Fibroblast of pulmonary artery (primary cell): Measurements from ENCODE around the gene NOTO.
A peak's percentile ranks its signal among the peaks of the same experiment; 100 is the strongest.

Experiments
- DNase-seq: peaks from one replicate; pipeline ENCODE4 v3.0.0-alpha.2; 2010; ENCODE audit warnings: low read depth
- H3K4me3 ChIP-seq: replicated peaks from 2 replicates; pipeline ENCODE4 v1.5.1; 2011; ENCODE audit warnings: low read depth, mild to moderate bottlenecking, control low read depth, low read length, moderate library complexity
- TF ChIP-seq, protein P1 (sequence below): IDR thresholded peaks from 2 replicates; pipeline ENCODE4 v1.5.1; 2011; ENCODE audit warnings: mild to moderate bottlenecking, control low read depth, low read length, inconsistent platforms; ENCODE audit errors: missing control alignments

Gene NOTO

DNA sequence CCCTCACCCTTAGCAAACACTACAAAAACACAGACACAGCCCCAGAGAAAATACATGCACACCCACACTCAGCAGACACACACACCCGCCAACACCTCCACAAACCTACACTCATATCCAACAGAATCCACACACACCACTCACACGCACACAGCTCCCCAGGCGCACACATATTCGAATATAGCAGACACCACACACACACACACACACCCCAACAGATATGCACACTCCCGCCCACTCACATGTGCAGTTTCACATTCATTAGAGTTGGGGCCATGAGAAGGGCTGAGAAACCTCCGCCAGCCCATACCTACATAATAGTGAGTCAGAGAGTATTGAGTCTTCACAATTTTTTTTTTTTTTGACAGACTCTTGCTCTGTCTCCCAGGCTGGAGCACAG is 29.4 kb upstream of the NOTO start:
- no peak overlapping the region for H3K4me3 ChIP-seq
- DNase-seq = peak; percentile 13
- TF ChIP-seq, protein P1, sequence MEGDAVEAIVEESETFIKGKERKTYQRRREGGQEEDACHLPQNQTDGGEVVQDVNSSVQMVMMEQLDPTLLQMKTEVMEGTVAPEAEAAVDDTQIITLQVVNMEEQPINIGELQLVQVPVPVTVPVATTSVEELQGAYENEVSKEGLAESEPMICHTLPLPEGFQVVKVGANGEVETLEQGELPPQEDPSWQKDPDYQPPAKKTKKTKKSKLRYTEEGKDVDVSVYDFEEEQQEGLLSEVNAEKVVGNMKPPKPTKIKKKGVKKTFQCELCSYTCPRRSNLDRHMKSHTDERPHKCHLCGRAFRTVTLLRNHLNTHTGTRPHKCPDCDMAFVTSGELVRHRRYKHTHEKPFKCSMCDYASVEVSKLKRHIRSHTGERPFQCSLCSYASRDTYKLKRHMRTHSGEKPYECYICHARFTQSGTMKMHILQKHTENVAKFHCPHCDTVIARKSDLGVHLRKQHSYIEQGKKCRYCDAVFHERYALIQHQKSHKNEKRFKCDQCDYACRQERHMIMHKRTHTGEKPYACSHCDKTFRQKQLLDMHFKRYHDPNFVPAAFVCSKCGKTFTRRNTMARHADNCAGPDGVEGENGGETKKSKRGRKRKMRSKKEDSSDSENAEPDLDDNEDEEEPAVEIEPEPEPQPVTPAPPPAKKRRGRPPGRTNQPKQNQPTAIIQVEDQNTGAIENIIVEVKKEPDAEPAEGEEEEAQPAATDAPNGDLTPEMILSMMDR = no peak

DNA sequence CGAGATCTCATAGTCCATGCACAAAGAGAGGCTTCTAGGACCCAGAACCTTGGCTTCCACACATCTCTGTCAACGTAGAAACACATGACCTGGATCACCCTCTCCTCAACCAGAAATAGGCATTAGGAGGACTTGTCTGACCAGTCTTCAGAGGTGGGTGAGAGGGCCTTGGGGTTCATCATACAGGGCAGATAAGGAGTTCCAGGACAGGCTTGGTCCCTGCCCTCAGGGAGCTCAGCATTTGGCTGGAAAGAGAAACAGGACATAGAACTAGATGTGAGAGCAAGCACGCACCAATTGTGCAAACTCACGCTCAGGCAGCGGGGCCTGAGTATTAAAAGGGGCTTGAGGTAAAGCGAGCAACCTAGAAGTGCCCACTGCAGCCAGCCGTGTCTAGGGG is 28.6 kb upstream of the NOTO start:
- H3K4me3 ChIP-seq = no peak overlapping the region
- DNase-seq = no peak
- TF ChIP-seq, protein P1 = no peak

GRCh38 chr2:73174244-73174643 is 28.1 kb upstream of the NOTO start:
- TF ChIP-seq, protein P1 = no peak

DNA sequence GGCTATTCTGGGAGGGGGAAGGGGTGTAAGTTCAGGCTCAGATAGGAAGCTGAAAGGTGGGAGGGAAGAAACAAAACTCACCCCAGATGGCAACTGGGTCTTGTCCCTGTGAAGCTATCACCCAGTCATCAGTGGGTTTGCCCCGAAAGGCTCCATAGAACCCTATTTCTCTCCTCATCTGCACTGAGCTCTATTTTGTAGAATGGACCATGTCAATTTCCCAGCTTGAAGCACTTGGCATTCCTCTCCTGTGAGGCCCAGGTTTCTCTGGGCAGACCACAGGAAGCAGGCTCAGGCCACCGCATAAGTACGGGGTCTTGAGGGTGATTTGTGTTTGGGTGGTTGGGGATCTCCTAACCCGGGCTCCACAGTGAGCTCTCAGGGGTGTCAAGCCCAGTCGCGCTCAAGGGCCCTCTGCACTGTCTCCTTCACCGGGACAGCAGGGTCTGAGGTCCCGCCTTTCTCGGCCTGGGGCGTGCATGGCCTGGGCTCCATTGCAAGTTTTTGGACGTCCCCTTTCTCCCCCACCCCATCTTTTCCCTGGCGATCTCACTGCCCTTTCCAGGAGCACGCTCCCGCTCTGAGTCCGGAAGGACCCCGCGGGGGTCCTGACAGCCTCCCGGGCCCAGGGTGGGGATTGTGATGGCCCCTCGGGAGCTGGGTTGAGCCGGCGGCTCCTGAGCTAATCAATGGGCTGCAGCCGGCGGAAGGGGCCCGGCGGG is 27.3 kb upstream of the NOTO start:
- no peak for DNase-seq
- TF ChIP-seq, protein P1 = no peak
- peak overlapping the region; percentile 28 for H3K4me3 ChIP-seq

More at GRCh38 chr2:73174244-73174643, 28.1 kb upstream of the NOTO start:
- H3K4me3 ChIP-seq = no peak overlapping the region
- no peak for DNase-seq

DNA sequence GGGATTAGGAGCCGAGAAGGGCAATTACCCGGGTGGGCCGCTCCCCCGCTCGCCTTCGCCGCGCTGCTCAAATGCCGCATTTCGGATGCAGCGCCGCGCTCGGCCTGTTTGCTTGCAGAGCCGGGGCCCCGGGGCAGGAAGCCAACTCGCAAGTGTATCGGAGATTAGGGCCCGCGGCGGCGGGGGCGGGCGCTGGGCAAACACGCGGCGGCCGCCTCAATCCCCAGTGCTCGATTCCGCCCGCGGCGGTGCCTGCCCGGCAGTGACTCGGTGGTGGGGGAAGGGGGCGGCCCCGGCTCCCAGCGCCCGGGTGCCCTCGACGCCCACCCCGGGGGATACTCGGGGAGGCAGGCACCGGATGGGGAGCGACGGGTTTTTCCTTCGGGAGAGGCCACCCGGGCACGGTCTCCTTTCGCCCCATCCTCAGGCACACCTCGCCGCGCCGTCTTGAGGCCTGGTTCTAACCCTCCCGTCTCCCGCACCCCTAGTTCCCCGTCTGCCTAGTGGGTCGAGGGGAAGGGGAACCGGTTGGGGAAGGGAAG is 26.6 kb upstream of the NOTO start:
- peak; percentile 63 for DNase-seq
- H3K4me3 ChIP-seq = peak overlapping the region; percentile 28
- TF ChIP-seq, protein P1 = no peak

DNA sequence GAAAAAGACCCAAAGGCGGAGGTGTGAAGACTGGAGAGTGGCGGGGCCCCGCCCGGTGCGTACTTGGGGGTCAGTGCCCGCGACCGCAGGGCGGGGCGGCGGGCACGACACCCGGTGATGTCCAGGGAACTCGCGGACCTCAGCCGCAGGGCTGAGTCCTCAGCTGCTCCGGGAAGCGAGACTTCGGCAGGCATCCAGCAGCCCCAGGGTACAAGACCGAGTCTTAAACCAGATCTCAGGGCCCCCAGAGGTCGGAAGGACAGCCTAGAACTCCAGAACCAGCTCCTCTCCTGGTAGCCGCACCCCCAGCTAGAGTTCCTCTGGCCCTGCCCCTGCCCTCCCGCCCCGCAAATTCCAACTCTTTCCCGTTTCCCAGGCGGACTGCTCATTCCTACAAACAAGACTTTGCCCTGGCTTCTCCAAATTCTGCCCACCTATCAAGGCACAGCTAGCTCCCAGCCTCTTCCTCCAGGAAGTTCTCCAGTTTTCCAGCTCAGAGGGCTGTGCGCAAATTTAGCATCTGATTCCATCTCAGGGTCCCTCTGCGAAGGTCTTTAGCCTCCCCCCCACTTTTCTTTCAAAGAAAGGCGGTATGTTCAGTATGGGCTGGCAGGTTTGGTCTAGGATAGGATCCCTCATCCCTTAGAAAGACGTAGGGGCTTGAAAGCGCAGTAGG is 26.0 kb upstream of the NOTO start:
- TF ChIP-seq, protein P1 = no peak
- DNase-seq = peak; percentile 7
- H3K4me3 ChIP-seq = peak overlapping the region; percentile 57
